H1 (cell line): ENCODE data around the gene CILP. TPM values are rescaled to one million over a fixed set of nuclear protein-coding genes. Genes with fewer than 3 reads are reported as not detected.

Experiments
- CTCF ChIA-PET: fragments of 300-600 bp; sonication (Branson Sonifier 250); formaldehyde crosslinking; loops from one replicate; lab custom pipeline; 2021; ENCODE audit not compliant: partially characterized antibody; lab: Charles Lee
- POLR2A ChIA-PET: fragments of 300-600 bp; sonication (Branson Sonifier 250); formaldehyde crosslinking; loops from one replicate; lab custom pipeline; 2021; ENCODE audit warnings: inconsistent platforms; ENCODE audit not compliant: partially characterized antibody; lab: Charles Lee
- DNase-seq, 2 experiments: peaks; one replicate each; pipeline versions ENCODE4 v3.0.0 to v3.0.0-alpha.2; 2010 to 2022; ENCODE audit warnings: low spot score in 2 of 2, low read depth in 1 of 2, mixed read lengths in 1 of 2
- FAIRE-seq: peaks from 2 replicates; lab custom pipeline; 2011; peaks lifted over from hg19 to GRCh38; lab: Jason Lieb, UNC
- H2AFZ ChIP-seq: 2 replicates; pipeline ENCODE4 v1.8.1; 2012; ENCODE audit warnings: low read length, inconsistent platforms
- H2AK5ac ChIP-seq: 2 replicates; pipeline ENCODE4 v1.6.1; 2013; ENCODE audit warnings: low read depth, low read length
- H2BK120ac ChIP-seq: replicated peaks from 2 replicates; pipeline ENCODE3; 2013; ENCODE audit warnings: low read depth, low read length, inconsistent platforms
- H2BK12ac ChIP-seq: 2 replicates; pipeline ENCODE4 v1.6.1; 2013; ENCODE audit warnings: low read depth, low read length
- H2BK15ac ChIP-seq: 2 replicates; pipeline ENCODE4 v1.6.1; 2013; ENCODE audit warnings: low read length
- H2BK20ac ChIP-seq: 2 replicates; pipeline ENCODE4 v1.6.1; 2013; ENCODE audit warnings: low read length
- H2BK5ac ChIP-seq: 2 replicates; pipeline ENCODE4 v1.6.1; 2013; ENCODE audit warnings: low read depth, low read length
- H3K14ac ChIP-seq: 2 replicates; pipeline ENCODE4 v1.6.1; 2013; ENCODE audit warnings: inconsistent platforms; ENCODE audit not compliant: insufficient read length
- H3K18ac ChIP-seq: 2 replicates; pipeline ENCODE4 v1.6.1; 2013; ENCODE audit warnings: low read length; ENCODE audit errors: extremely low read depth
- H3K23ac ChIP-seq: 2 replicates; pipeline ENCODE4 v1.6.1; 2013; ENCODE audit warnings: inconsistent platforms; ENCODE audit not compliant: insufficient read length
- H3K23me2 ChIP-seq: 2 replicates; pipeline ENCODE4 v1.6.1; 2013; ENCODE audit warnings: low read depth, low read length
- H3K27ac ChIP-seq: 2 replicates; pipeline ENCODE4 v1.6.1; 2011; ENCODE audit warnings: low read depth, low read length, inconsistent platforms
- H3K27me3 ChIP-seq, 4 experiments: replicated peaks in 1 of 4; 1 replicate in 1 of 4; 2 replicates in 3 of 4; pipeline versions ENCODE4 v1.6.1 to v1.8.1; 2011 to 2013; ENCODE audit warnings: low read length in 3 of 4, mild to moderate bottlenecking in 3 of 4, inconsistent platforms in 2 of 4, mixed read lengths in 2 of 4, moderate library complexity in 1 of 4; ENCODE audit not compliant: control insufficient read depth in 3 of 4, insufficient read depth in 3 of 4; ENCODE audit errors: extremely low read depth in 1 of 4
- H3K36me3 ChIP-seq, 4 experiments: 2 replicates each; pipeline versions ENCODE4 v1.6.1 to v1.8.1; 2011 to 2013; ENCODE audit warnings: mild to moderate bottlenecking in 4 of 4, low read length in 3 of 4, moderate library complexity in 2 of 4, control low read depth in 1 of 4, inconsistent platforms in 1 of 4; ENCODE audit not compliant: insufficient read depth in 4 of 4, control insufficient read depth in 2 of 4
- H3K4ac ChIP-seq: replicated peaks from 2 replicates; pipeline ENCODE3; 2013; ENCODE audit warnings: low read length, low read depth, mixed read lengths, inconsistent platforms; ENCODE audit not compliant: insufficient read length
- H3K4me1 ChIP-seq, 4 experiments: replicated peaks in 1 of 4; 1 replicate in 1 of 4; 2 replicates in 3 of 4; pipeline versions ENCODE4 v1.6.1 to v1.8.1; 2011 to 2013; ENCODE audit warnings: low read length in 3 of 4, inconsistent platforms in 2 of 4, mixed read lengths in 1 of 4; ENCODE audit not compliant: insufficient read depth in 4 of 4, control insufficient read depth in 3 of 4
- H3K4me2 ChIP-seq, 2 experiments: 2 replicates each; pipeline versions ENCODE4 v1.6.1 to v1.8.1; 2011 to 2013; ENCODE audit warnings: low read depth in 2 of 2, low read length in 2 of 2, control low read depth in 1 of 2, inconsistent platforms in 1 of 2, mild to moderate bottlenecking in 1 of 2; ENCODE audit not compliant: insufficient read depth in 1 of 2
- H3K4me3 ChIP-seq, 4 experiments: fragments of 200-600, 300-600 bp in 1 of 4; sonication (generic), shearing (Covaris generic), sonication (Bioruptor Twin) in 1 of 4; 2 replicates each; pipeline versions ENCODE4 v1.5.1 to v1.8.1; 2011 to 2016; ENCODE audit warnings: low read length in 4 of 4, low read depth in 3 of 4, control low read depth in 2 of 4, inconsistent platforms in 2 of 4, mild to moderate bottlenecking in 2 of 4, mixed read lengths in 1 of 4, moderate library complexity in 1 of 4; ENCODE audit not compliant: insufficient read depth in 2 of 4; ENCODE audit errors: extremely low read depth in 1 of 4
- H3K56ac ChIP-seq: replicated peaks from 2 replicates; pipeline ENCODE3; 2013; ENCODE audit warnings: low read depth, mild to moderate bottlenecking, mixed read lengths, low read length, inconsistent platforms; ENCODE audit not compliant: insufficient read length
- H3K79me1 ChIP-seq: 2 replicates; pipeline ENCODE4 v1.6.1; 2013; ENCODE audit warnings: low read depth, low read length, control low read depth
- H3K79me2 ChIP-seq, 2 experiments: 2 replicates each; pipeline versions ENCODE4 v1.6.1 to v1.8.1; 2012 to 2013; ENCODE audit warnings: low read length in 2 of 2, mild to moderate bottlenecking in 2 of 2, inconsistent platforms in 1 of 2; ENCODE audit not compliant: insufficient read depth in 2 of 2, control insufficient read depth in 1 of 2
- H3K9ac ChIP-seq, 4 experiments: replicated peaks in 1 of 4; 1 replicate in 1 of 4; 2 replicates in 3 of 4; pipeline versions ENCODE4 v1.6.1 to v1.8.1; 2011 to 2013; ENCODE audit warnings: low read depth in 3 of 4, low read length in 3 of 4, control low read depth in 2 of 4, mild to moderate bottlenecking in 2 of 4, moderate library complexity in 2 of 4, inconsistent platforms in 1 of 4; ENCODE audit errors: extremely low read depth in 1 of 4
- H3K9me3 ChIP-seq, 2 experiments: 2 replicates each; pipeline versions ENCODE4 v1.6.1 to v1.8.1; 2012 to 2013; ENCODE audit warnings: mild to moderate bottlenecking in 2 of 2, moderate library complexity in 2 of 2, control low read depth in 1 of 2, inconsistent platforms in 1 of 2, low read depth in 1 of 2, low read length in 1 of 2, mixed read lengths in 1 of 2; ENCODE audit not compliant: insufficient read depth in 2 of 2
- H4K20me1 ChIP-seq, 2 experiments: replicated peaks in 1 of 2; 2 replicates each; pipeline versions ENCODE3 to v1.8.1; 2011 to 2013; ENCODE audit warnings: inconsistent platforms in 2 of 2, low read length in 2 of 2, mild to moderate bottlenecking in 1 of 2; ENCODE audit not compliant: insufficient read depth in 2 of 2, control insufficient read depth in 1 of 2
- H4K5ac ChIP-seq: 2 replicates; pipeline ENCODE4 v1.6.1; 2013; ENCODE audit warnings: low read length, low read depth, mixed read lengths, inconsistent platforms; ENCODE audit not compliant: insufficient read length
- H4K8ac ChIP-seq: 2 replicates; pipeline ENCODE4 v1.8.0; 2013; ENCODE audit warnings: mild to moderate bottlenecking, moderate library complexity, low read length, inconsistent platforms; ENCODE audit not compliant: insufficient read depth; ENCODE audit errors: extremely low read depth
- H4K91ac ChIP-seq: replicated peaks from 2 replicates; pipeline ENCODE3; 2013; ENCODE audit warnings: low read length, mixed read lengths, inconsistent platforms; ENCODE audit not compliant: insufficient read length
- CBX5 ChIP-seq: fragments of 300-800, 300-1000 bp; sonication (generic); IDR thresholded peaks from 2 replicates; pipeline ENCODE4 v1.7.1; 2016; ENCODE audit warnings: antibody characterized with exemption, low read length, low read depth
- RXRA ChIP-seq: IDR thresholded peaks from 2 replicates; pipeline ENCODE4 v1.6.1; 2011; ENCODE audit warnings: low read depth, mild to moderate bottlenecking, low read length, moderate library complexity; ENCODE audit not compliant: insufficient read depth
- USF2 ChIP-seq: IDR thresholded peaks from 2 replicates; pipeline ENCODE4 v1.6.1; 2011; ENCODE audit warnings: low read length, improper control_type of control experiment
- WGBS, 2 experiments: shearing (Covaris generic) in 1 of 2; methylation state at CpG; one replicate each; pipeline versions ENCODE4 v1.1.6 to v1.1.7; 2013 to 2015; ENCODE audit warnings: low lambda C conversion rate in 2 of 2, mixed read lengths in 2 of 2, inconsistent platforms in 1 of 2, low coverage in 1 of 2, missing lambda C conversion rate in 1 of 2; ENCODE audit not compliant: insufficient replicate concordance in 2 of 2, insufficient coverage in 1 of 2, insufficient read length in 1 of 2; ENCODE audit errors: extremely low coverage in 1 of 2, missing lambda C conversion rate in 1 of 2; 5-methylcytosine and 5-hydroxymethylcytosine counted together
- polyA plus RNA-seq, 7 experiments: library from polyadenylated mRNA; depleted of rRNA in 3 of 7; stranded (reverse) in 5 of 7; unstranded in 2 of 7; fragments of >200 nt in 5 of 7; fragments of 200-250 nt in 2 of 7; gene quantifications; 1 replicate in 5 of 7; 2 replicates in 1 of 7; 4 replicates in 1 of 7; pipeline versions ENCODE4 v1.2.1 to v1.2.3, GENCODE V29; 2011 to 2013; ENCODE audit warnings: missing spikeins in 2 of 7, mixed read lengths in 2 of 7
- total RNA-seq: library from RNA; stranded (reverse); fragmentation: NEBNext Ultra II Directional; extraction: Animal tissue kit (Norgen Biotek cat#: 25700); gene quantifications from 2 replicates; pipeline ENCODE4 v1.2.1, GENCODE V29; 2021

The CILP gene
- total and polyA plus RNA-seq, 2 of the 8 experiments (the other 6 are each of a cell fraction or from before 2014, with no cell fraction given): 0.02 TPM; not detected in 1

GRCh38 chr15:65249641-65250040 lies 38.4 kb upstream of the CILP start:
- 73% methylated on average over 2 of the region's 2 CpGs; no CpG with 5 or more reads in 1 of the 2 experiments for WGBS, 2 experiments
- Histone ChIP-seq H3K36me3 (no peaks in the 10 kb centered on the region), H3K4me1 (peaks cover 0 to 4% (median 2%) of the 10 kb centered on the region in 4 experiments; a peak in 4 of 7 replicates), H2BK15ac (no peak overlapping the region), H3K9me3 (no peaks in the 10 kb centered on the region), H4K8ac (no peak overlapping the region), H3K56ac (no peak overlapping the region), H3K14ac (no peak overlapping the region), H3K18ac (no peak overlapping the region; the same call in 1 of the 2 replicates), H3K27me3 (no peaks in the 10 kb centered on the region; a peak in 1 of 7 replicates), H2AFZ (no peak overlapping the region), H3K79me2 (no peaks in the 10 kb centered on the region), H4K20me1 (no peaks in the 10 kb centered on the region), H3K23me2 (no peaks in the 10 kb centered on the region), H3K79me1 (no peaks in the 10 kb centered on the region), H3K23ac (no peak overlapping the region), H2BK12ac (no peak overlapping the region), H2BK20ac (no peak overlapping the region), H3K4me2 (no peak overlapping the region), H3K4ac (no peak overlapping the region), H3K9ac (no peak overlapping the region), H4K5ac (no peak overlapping the region), H2BK5ac (no peak overlapping the region), H3K27ac (no peak overlapping the region), H3K4me3 (no peak overlapping the region), H2BK120ac (no peak overlapping the region), H2AK5ac (no peak overlapping the region), H4K91ac (no peak overlapping the region)
- POLR2A ChIA-PET: interaction anchor here (0.7 to 2.0 kb wide), 3 partner anchors 16 to 74 kb away, joined by 3 to 8 read pairs (median 3); no protein-coding TSS in a partner anchor
- FAIRE-seq (no peak), DNase-seq (no peak)
- TF ChIP-seq USF2 (no peak), CBX5 (no peak), RXRA (no peak)
- CTCF ChIA-PET: interaction anchor here (0.6 to 2.1 kb wide), 8 partner anchors 15 to 1155 kb away, joined by 3 to 13 read pairs (median 3); partner anchors contain the start of genes CILP and PARP16
